Diencephalon (tissue), 1 donor: Measurements from ENCODE around the gene UNC93B1. TPM values are rescaled to one million over a fixed set of nuclear protein-coding genes. Genes with fewer than 3 reads are reported as not detected.

Source experiments
- small RNA-seq: library from RNA; depleted of rRNA; stranded (forward); fragments of <200 nt; gene quantifications from one replicate; pipeline ENCODE3, GENCODE V24; 2014
- total RNA-seq: library from RNA; depleted of rRNA; stranded (reverse); fragments of >200 nt; gene quantifications from one replicate; pipeline ENCODE4 v1.2.3, GENCODE V29; 2014

Gene UNC93B1, protein sequence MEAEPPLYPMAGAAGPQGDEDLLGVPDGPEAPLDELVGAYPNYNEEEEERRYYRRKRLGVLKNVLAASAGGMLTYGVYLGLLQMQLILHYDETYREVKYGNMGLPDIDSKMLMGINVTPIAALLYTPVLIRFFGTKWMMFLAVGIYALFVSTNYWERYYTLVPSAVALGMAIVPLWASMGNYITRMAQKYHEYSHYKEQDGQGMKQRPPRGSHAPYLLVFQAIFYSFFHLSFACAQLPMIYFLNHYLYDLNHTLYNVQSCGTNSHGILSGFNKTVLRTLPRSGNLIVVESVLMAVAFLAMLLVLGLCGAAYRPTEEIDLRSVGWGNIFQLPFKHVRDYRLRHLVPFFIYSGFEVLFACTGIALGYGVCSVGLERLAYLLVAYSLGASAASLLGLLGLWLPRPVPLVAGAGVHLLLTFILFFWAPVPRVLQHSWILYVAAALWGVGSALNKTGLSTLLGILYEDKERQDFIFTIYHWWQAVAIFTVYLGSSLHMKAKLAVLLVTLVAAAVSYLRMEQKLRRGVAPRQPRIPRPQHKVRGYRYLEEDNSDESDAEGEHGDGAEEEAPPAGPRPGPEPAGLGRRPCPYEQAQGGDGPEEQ
- 7.6 TPM for total RNA-seq

GRCh38 chr11:68003846-68004550, at the start of gene UNC93B1:
Gene UNC93B1 (minus strand): TSS chr11:68004097. CDS start chr11:68004043, 54 bp downstream.

DNA sequence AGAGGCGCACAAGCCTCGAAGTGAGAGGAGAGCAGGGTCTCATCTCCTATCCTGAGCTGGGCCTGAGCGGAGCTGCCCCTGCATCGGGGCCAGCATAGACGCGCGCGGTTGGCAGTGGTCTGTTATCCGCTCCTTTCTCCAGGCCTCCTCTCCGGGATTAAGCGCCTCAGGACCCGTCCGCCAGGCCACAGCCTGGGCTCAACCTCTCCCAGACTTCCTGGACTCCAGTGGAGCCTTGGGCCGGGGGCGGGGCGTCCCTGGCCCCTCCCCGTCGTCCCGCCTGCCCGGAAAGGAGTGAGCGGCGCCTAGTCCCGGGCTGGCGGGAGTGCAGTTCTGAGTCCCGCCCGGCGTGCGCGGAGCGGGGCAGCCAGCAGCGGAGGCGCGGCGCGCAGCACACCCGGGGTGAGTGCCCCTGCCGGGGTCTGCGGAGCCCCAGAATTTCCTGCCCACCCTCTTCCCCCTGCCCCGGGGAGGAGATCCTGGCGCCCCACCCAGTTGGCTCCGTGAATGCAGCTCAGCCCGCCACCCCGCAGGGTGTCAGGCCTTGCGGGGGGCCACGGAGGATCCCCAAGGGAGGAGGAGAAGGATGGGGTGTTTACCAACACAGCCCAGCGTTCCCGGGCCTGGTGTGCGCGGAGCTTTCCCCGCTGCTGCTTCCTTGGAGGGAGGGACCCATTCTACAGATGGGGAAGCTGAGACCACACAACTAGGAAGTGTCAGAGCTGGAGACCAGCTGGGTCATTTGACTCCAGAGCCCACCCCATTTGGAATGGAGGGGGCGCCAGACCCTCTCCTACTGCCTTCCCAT, 35.0 kb upstream of the UNC93B1 start, which contains the start of gene TCIRG1:
Gene TCIRG1, plus strand, starts transcription at position 308 of the 808 bp plus-strand sequence. CDS start 2,247 bp downstream, outside the sequence.

GRCh38 chr11:68030318-68031143, 26.6 kb upstream of the UNC93B1 start, which contains the start of gene NDUFS8:
Gene NDUFS8 (plus strand): TSS chr11:68030681. CDS start chr11:68032152, 1,471 bp downstream.

DNA sequence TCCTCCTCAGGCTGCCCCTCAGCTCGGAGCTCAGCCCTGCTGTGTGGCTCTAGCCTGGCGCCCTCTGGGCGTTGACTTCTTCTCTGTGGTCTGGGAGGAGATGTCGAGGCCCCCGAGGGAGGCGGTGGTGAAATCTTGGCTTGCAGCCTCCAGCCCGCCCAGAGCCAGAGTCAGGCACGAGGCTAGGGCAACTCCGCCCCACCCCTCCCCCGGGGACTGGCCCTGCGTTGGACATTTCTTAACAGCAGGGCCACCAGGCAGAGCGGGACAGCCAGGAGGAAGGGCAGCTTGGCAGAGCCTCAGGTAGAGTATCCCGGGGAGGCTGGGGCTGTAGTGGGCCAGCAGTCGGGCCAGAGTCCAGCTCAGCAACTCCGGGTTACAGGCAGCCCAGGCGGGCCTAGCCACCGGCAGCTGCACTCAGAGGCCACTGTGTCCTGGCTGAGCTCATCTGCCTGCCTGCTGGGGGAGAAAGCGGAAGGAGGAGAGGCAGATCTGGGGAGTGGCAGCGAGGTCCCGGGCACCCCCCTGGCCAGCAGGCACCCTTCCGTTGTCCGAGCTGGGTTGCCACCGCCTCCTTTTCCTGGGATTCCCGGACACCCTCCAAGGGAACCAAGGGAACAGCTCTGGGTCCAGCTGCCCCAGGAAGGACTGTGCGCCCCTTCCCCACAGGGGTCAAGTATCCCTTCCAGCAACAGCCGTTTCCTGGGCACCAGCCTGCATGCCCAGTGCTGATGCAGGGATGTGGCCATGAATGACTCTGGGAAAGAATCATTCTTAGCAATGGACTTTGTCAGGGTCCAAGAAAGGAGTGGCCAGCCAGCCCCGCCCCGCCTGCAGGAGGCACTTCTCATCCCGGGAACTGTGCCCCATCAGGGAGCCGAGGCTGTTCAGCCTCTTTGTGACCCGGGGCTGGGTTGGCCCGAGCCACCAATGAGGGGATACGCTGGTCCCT, 6.5 kb upstream of the UNC93B1 start, which contains the start of gene ALDH3B1:
Gene ALDH3B1, plus strand, starts transcription at position 238 of the 952 bp plus-strand sequence. CDS start 4,971 bp downstream, outside the sequence.

Small RNAs within 50 kb of the gene (small RNA-seq; reads per million reads assigned to genes)
- gene MIR6753: not detected

Other genes with a start within 250 kb of the UNC93B1 start
- 0.92 TPM for gene ALDH3B1, start 6.2 kb upstream of the UNC93B1 start, total RNA-seq
- gene NDUFS8, start 26.6 kb upstream of the UNC93B1 start, total RNA-seq: 80.7 TPM
- gene TCIRG1, start 34.9 kb upstream of the UNC93B1 start, total RNA-seq: 4.8 TPM
- 52.8 TPM for gene CHKA, start 117.3 kb upstream of the UNC93B1 start, total RNA-seq
- gene KMT5B, start 209.2 kb upstream of the UNC93B1 start, total RNA-seq: 110 TPM